Neural crest cell (in vitro differentiated cells): ENCODE data around the gene TEX29. TPM values are rescaled to one million over a fixed set of nuclear protein-coding genes. Genes with fewer than 3 reads are reported as not detected.

Experiments
- DNase-seq: peaks from one replicate; pipeline ENCODE4 v3.0.0; 2021; ENCODE audit warnings: low read depth, mixed read lengths, low spot score
- H3K27ac Mint-ChIP-seq: one replicate; pipeline ENCODE4 v1.8.0; 2021; ENCODE audit warnings: mild to moderate bottlenecking, mixed read lengths; ENCODE audit not compliant: unreplicated experiment
- H3K27me3 Mint-ChIP-seq: 2 replicates; pipeline ENCODE4 v1.8.0; 2021; ENCODE audit warnings: low read depth, mild to moderate bottlenecking, mixed read lengths
- H3K36me3 Mint-ChIP-seq: 2 replicates; pipeline ENCODE4 v1.8.0; 2021; ENCODE audit warnings: low read depth, mild to moderate bottlenecking, mixed read lengths
- H3K4me1 Mint-ChIP-seq: 2 replicates; pipeline ENCODE4 v1.8.0; 2021; ENCODE audit warnings: mixed read lengths
- H3K4me3 Mint-ChIP-seq: one replicate; pipeline ENCODE4 v1.8.0; 2021; ENCODE audit warnings: mild to moderate bottlenecking, mixed read lengths
- H3K9me3 Mint-ChIP-seq: 2 replicates; pipeline ENCODE4 v1.8.0; 2021; ENCODE audit warnings: mixed read lengths
- total RNA-seq: library from RNA; stranded (reverse); gene quantifications from 2 replicates; pipeline ENCODE4 v1.2.1, GENCODE V29; 2021
- TF ChIP-seq, protein P1 (sequence below): fragments of 200-600 bp; sonication (generic); conservative IDR thresholded peaks from 2 replicates; pipeline ENCODE4 v1.5.0; 2021; ENCODE audit warnings: antibody characterized with exemption, mild to moderate bottlenecking

Gene TEX29
- total RNA-seq, 1 donor from 2014 or later = not detected

GRCh38 chr13:111344471-111345191 is 24.2 kb downstream of the TEX29 start:
- Mint-ChIP-seq H3K36me3 (peaks cover 2% of the 10 kb centered on the region), H3K27me3 (no peaks in the 10 kb centered on the region), H3K4me1 (no peaks in the 10 kb centered on the region), H3K4me3 (no peak overlapping the region), H3K27ac (no peak overlapping the region), H3K9me3 (peaks cover 5% of the 10 kb centered on the region)
- peak; percentile 29 for DNase-seq
- TF ChIP-seq, protein P1, sequence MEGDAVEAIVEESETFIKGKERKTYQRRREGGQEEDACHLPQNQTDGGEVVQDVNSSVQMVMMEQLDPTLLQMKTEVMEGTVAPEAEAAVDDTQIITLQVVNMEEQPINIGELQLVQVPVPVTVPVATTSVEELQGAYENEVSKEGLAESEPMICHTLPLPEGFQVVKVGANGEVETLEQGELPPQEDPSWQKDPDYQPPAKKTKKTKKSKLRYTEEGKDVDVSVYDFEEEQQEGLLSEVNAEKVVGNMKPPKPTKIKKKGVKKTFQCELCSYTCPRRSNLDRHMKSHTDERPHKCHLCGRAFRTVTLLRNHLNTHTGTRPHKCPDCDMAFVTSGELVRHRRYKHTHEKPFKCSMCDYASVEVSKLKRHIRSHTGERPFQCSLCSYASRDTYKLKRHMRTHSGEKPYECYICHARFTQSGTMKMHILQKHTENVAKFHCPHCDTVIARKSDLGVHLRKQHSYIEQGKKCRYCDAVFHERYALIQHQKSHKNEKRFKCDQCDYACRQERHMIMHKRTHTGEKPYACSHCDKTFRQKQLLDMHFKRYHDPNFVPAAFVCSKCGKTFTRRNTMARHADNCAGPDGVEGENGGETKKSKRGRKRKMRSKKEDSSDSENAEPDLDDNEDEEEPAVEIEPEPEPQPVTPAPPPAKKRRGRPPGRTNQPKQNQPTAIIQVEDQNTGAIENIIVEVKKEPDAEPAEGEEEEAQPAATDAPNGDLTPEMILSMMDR = no peak

DNA sequence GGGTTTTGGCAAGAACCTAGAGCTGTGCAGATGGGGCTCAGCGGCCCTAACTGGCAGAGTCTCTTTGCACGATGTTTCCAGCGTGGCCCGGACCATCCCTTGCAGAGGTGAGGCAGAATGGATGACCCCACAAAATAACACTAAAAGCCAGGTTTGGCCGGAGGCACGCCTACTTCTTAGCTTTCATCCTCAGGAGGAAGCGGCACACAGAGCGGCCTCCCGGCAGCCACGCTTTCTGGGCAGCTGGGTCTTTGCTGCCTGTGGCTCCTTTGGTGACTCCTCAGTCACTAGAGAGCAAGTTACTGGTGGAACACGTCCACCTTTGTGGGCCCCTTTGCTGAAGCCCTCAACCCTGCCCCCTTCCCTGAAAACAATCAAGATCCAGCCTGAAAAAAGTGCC is 25.2 kb downstream of the TEX29 start:
- TF ChIP-seq, protein P1 = no peak
- no peak overlapping the region for H3K27ac Mint-ChIP-seq
- DNase-seq = no peak
- H3K36me3 Mint-ChIP-seq = peaks cover 2% of the 10 kb centered on the region
- no peaks in the 10 kb centered on the region for H3K27me3 Mint-ChIP-seq
- H3K4me1 Mint-ChIP-seq = no peaks in the 10 kb centered on the region
- H3K9me3 Mint-ChIP-seq = peaks cover 5% of the 10 kb centered on the region
- H3K4me3 Mint-ChIP-seq = no peak overlapping the region

GRCh38 chr13:111346101-111346680 is 25.7 kb downstream of the TEX29 start:
- H3K9me3 Mint-ChIP-seq = peaks cover 5% of the 10 kb centered on the region
- no peaks in the 10 kb centered on the region for H3K27me3 Mint-ChIP-seq
- H3K27ac Mint-ChIP-seq = no peak overlapping the region
- no peaks in the 10 kb centered on the region for H3K4me1 Mint-ChIP-seq
- DNase-seq = no peak
- H3K4me3 Mint-ChIP-seq = no peak overlapping the region
- H3K36me3 Mint-ChIP-seq = peaks cover 2% of the 10 kb centered on the region
- TF ChIP-seq, protein P1 = no peak

DNA sequence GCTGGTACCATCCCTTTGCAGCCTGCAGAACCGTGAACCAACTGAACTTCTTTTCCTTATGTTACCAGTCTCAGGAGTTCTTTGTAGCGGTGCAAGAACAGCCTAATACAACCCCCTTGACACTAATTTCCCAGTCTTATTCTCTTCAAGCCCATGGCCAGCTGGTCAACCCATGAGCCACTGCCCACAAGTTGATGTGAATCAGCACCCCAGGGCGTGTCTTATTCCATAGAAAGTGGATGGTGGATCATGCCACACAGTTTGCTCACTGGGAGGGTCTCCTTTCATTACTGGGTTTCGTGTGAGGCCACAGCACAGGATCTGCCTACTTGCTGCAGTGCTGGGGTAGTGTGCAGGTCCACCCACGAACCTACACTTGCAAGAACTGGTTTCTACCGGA is 27.0 kb downstream of the TEX29 start:
- H3K9me3 Mint-ChIP-seq = peaks cover 9% of the 10 kb centered on the region
- no peaks in the 10 kb centered on the region for H3K27me3 Mint-ChIP-seq
- peaks cover 2% of the 10 kb centered on the region for H3K36me3 Mint-ChIP-seq
- no peaks in the 10 kb centered on the region for H3K4me1 Mint-ChIP-seq
- no peak for DNase-seq
- no peak overlapping the region for H3K4me3 Mint-ChIP-seq
- H3K27ac Mint-ChIP-seq = peak overlapping the region; percentile 27
- TF ChIP-seq, protein P1 = no peak

DNA sequence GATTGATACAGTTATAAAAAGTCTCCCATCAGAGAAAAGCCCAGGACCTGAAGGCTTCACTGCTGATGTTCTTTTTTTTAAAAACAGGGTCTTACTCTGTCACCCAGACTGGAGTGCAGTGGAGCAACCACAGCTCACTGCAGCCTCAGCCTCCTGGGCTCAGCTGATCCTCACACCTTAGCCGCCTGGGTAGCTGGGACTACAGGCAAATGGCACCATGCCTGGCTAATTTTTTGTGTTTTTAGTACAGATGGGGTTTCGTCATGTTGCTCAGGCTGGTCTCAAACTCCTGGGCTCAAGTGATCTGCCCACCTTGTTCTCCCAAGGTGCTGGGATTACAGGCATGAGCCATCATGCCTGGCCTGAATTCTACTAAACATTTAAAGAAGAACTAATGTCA is 33.1 kb downstream of the TEX29 start:
- H3K27ac Mint-ChIP-seq = no peak overlapping the region
- TF ChIP-seq, protein P1 = no peak
- H3K9me3 Mint-ChIP-seq = peaks cover 7% of the 10 kb centered on the region
- no peak overlapping the region for H3K4me3 Mint-ChIP-seq
- no peak for DNase-seq
- no peaks in the 10 kb centered on the region for H3K4me1 Mint-ChIP-seq
- peaks cover 15% of the 10 kb centered on the region for H3K27me3 Mint-ChIP-seq
- no peaks in the 10 kb centered on the region for H3K36me3 Mint-ChIP-seq
